HepG2 (cell line): ENCODE results near the gene CBX7. TPM values are rescaled to one million over a fixed set of nuclear protein-coding genes. Genes with fewer than 3 reads are reported as not detected.

Source experiments
- ATAC-seq: fragments of 200-7000 bp; cut with Tn5 transposase; 3 replicates; pipeline ENCODE4 v1.9.1; 2020; ENCODE audit warnings: mild to moderate bottlenecking, moderate library complexity
- BruUV-seq: library from RNA; stranded (reverse); fragments of 400-500 nt; replicated peaks from 2 replicates; lab custom pipeline; 2021; lab: Mats Ljungman, UMichigan
- CTCF ChIA-PET: fragments of 300-600 bp; formaldehyde crosslinking; extraction: SDS; loops from one replicate; lab custom pipeline; 2021; ENCODE audit warnings: low total read pairs, inconsistent platforms, low intra/inter-chr PET ratio; lab: Yijun Ruan, JAX
- POLR2A ChIA-PET: fragments of 350-600 bp; sonication (Branson Sonifier 250); formaldehyde crosslinking; loops from one replicate; lab custom pipeline; 2020; ENCODE audit warnings: antibody characterized with exemption, inconsistent platforms; lab: Yijun Ruan, JAX
- DNase-seq: peaks from one replicate; pipeline ENCODE4 v3.0.0-alpha.2; 2015; ENCODE audit warnings: low spot score
- FAIRE-seq: peaks from 3 replicates; lab custom pipeline; 2011; peaks lifted over from hg19 to GRCh38; lab: Jason Lieb, UNC
- H2AFZ ChIP-seq: one replicate; pipeline ENCODE4 v1.6.1; 2011; ENCODE audit warnings: low read length, inconsistent platforms
- H3K27ac ChIP-seq: fragments of 300-600 bp; 3 replicates; pipeline ENCODE4 v1.8.0; 2011; ENCODE audit warnings: mixed run types, mild to moderate bottlenecking, mixed read lengths, low read length, inconsistent platforms; ENCODE audit not compliant: insufficient read depth; ENCODE audit errors: extremely low read length
- H3K27me3 ChIP-seq, 2 experiments: fragments of 200-600 bp in 1 of 2; 2 replicates in 1 of 2; 3 replicates in 1 of 2; pipeline versions ENCODE4 v1.6.0 to v1.8.0; 2011; ENCODE audit warnings: low read length in 2 of 2, mild to moderate bottlenecking in 2 of 2, moderate library complexity in 2 of 2, inconsistent platforms in 1 of 2; ENCODE audit not compliant: insufficient read depth in 2 of 2, control insufficient read depth in 1 of 2
- H3K36me3 ChIP-seq, 2 experiments: fragments of 200-600 bp in 1 of 2; replicated peaks in 1 of 2; 2 replicates in 1 of 2; 3 replicates in 1 of 2; pipeline versions ENCODE4 v1.5.1 to v1.8.0; 2011; ENCODE audit warnings: low read length in 2 of 2, inconsistent platforms in 1 of 2; ENCODE audit not compliant: insufficient read depth in 2 of 2, control insufficient read depth in 1 of 2
- H3K4me1 ChIP-seq: 2 replicates; pipeline ENCODE4 v1.5.1; 2012; ENCODE audit warnings: low read length, inconsistent platforms; ENCODE audit not compliant: insufficient read depth
- H3K4me2 ChIP-seq: 2 replicates; pipeline ENCODE4 v1.6.0; 2011; ENCODE audit warnings: low read depth, low read length, inconsistent platforms
- H3K4me3 ChIP-seq, 3 experiments: fragments of 200-600 bp in 1 of 3; sonication (generic), shearing (Covaris generic) in 1 of 3; replicated peaks in 1 of 3; 2 replicates each; pipeline ENCODE4 v1.5.1; 2011 to 2016; ENCODE audit warnings: low read length in 3 of 3, inconsistent platforms in 2 of 3, low read depth in 2 of 3, mild to moderate bottlenecking in 2 of 3, control low read depth in 1 of 3, mixed read lengths in 1 of 3; ENCODE audit not compliant: insufficient read depth in 1 of 3
- H3K79me2 ChIP-seq: one replicate; pipeline ENCODE4 v1.6.1; 2011; ENCODE audit warnings: low read length, inconsistent platforms; ENCODE audit not compliant: insufficient read depth
- H3K9ac ChIP-seq: 2 replicates; pipeline ENCODE4 v1.6.0; 2011; ENCODE audit warnings: mild to moderate bottlenecking, low read depth, low read length, inconsistent platforms; ENCODE audit not compliant: insufficient read depth
- H3K9me3 ChIP-seq: 2 replicates; pipeline ENCODE4 v1.5.1; 2012; ENCODE audit warnings: mild to moderate bottlenecking, low read length
- H4K20me1 ChIP-seq: 2 replicates; pipeline ENCODE4 v1.6.0; 2011; ENCODE audit warnings: inconsistent platforms, mild to moderate bottlenecking, low read length, moderate library complexity; ENCODE audit not compliant: insufficient read depth
- ATF3 ChIP-seq: sonication (generic); formaldehyde crosslinking; IDR thresholded peaks from 2 replicates; pipeline ENCODE4 v1.4.0; 2020; ENCODE audit warnings: missing genetic modification reagents
- BCLAF1 ChIP-seq: fragments of 450-650 bp; IDR thresholded peaks from 2 replicates; pipeline ENCODE4 v1.6.1; 2017; ENCODE audit warnings: mild to moderate bottlenecking
- CREB3 ChIP-seq: sonication (generic); formaldehyde crosslinking; IDR thresholded peaks from 2 replicates; pipeline ENCODE4 v1.5.0; 2020; ENCODE audit warnings: missing genetic modification reagents
- E2F2 ChIP-seq: sonication (generic); formaldehyde crosslinking; IDR thresholded peaks from 2 replicates; pipeline ENCODE4 v1.4.0; 2020; ENCODE audit warnings: missing genetic modification reagents, borderline replicate concordance
- HES4 ChIP-seq: sonication (generic); formaldehyde crosslinking; IDR thresholded peaks from 2 replicates; pipeline ENCODE4 v1.9.0; 2021; ENCODE audit warnings: mild to moderate bottlenecking, missing genetic modification reagents, borderline replicate concordance
- HMGXB3 ChIP-seq: sonication (generic); formaldehyde crosslinking; IDR thresholded peaks from 2 replicates; pipeline ENCODE4 v1.4.0; 2020; ENCODE audit warnings: missing genetic modification reagents, borderline replicate concordance
- KDM4B ChIP-seq: sonication (generic); formaldehyde crosslinking; IDR thresholded peaks from 2 replicates; pipeline ENCODE4 v1.4.0; 2020; ENCODE audit warnings: missing genetic modification reagents
- KLF11 ChIP-seq: IDR thresholded peaks from 2 replicates; pipeline ENCODE4 v1.6.1; 2016; ENCODE audit warnings: missing compliant biosample characterization
- RAD21 ChIP-seq: fragments of 450-650 bp; formaldehyde crosslinking; IDR thresholded peaks from 2 replicates; pipeline ENCODE4 v1.5.0; 2020; ENCODE audit warnings: mild to moderate bottlenecking
- SYNCRIP ChIP-seq: fragments of 200-400 bp; formaldehyde crosslinking; IDR thresholded peaks from 2 replicates; pipeline ENCODE4 v1.6.1; 2018; ENCODE audit warnings: mild to moderate bottlenecking, low read depth, low read length; ENCODE audit not compliant: insufficient read depth
- THAP8 ChIP-seq: sonication (generic); formaldehyde crosslinking; IDR thresholded peaks from 2 replicates; pipeline ENCODE4 v1.5.1; 2020; ENCODE audit warnings: missing genetic modification reagents, mild to moderate bottlenecking, borderline replicate concordance
- ZMYM4 ChIP-seq: sonication (generic); formaldehyde crosslinking; IDR thresholded peaks from 2 replicates; pipeline ENCODE4 v1.8.1; 2023; ENCODE audit warnings: mild to moderate bottlenecking, missing genetic modification reagents
- ZNF292 ChIP-seq: sonication (generic); formaldehyde crosslinking; IDR thresholded peaks from 2 replicates; pipeline ENCODE4 v1.8.1; 2022; ENCODE audit warnings: mild to moderate bottlenecking, low read depth, missing genetic modification reagents, borderline replicate concordance
- WGBS: methylation state at CpG from one replicate; pipeline ENCODE4 v1.1.6; 2017; ENCODE audit warnings: low lambda C conversion rate; 5-methylcytosine and 5-hydroxymethylcytosine counted together
- in situ Hi-C: cut with HindIII; loops from 2 replicates; pipeline ENCODE4 v1.10.0; 2017; ENCODE audit warnings: low pct_unique_long_range_greater_than_20kb; ENCODE audit not compliant: extremely low pct_ligation_motif_present
- intact Hi-C: fragments of 100-400 bp; cut with micrococcal nuclease; formaldehyde crosslinking; loops from one replicate; pipeline ENCODE4 v1.10.0; 2022; ENCODE audit not compliant: unreplicated experiment
- polyA plus RNA-seq, 8 experiments: library from polyadenylated mRNA; depleted of rRNA in 3 of 8; stranded (reverse) in 7 of 8; unstranded in 1 of 8; fragments of >200 nt; fragmentation: Illumina TruSeq in 4 of 8; extraction: Trizol in 4 of 8; gene quantifications; 2 replicates each; pipeline versions ENCODE4 v1.2.1 to v1.2.3, GENCODE V29; 2011 to 2016; ENCODE audit warnings: low read depth in 4 of 8, missing spikeins in 1 of 8, mixed read lengths in 1 of 8; ENCODE audit not compliant: insufficient read depth in 1 of 8
- total RNA-seq, 5 experiments: library from RNA; depleted of rRNA; stranded (reverse); fragments of >200 nt; fragmentation: Illumina TruSeq; extraction: Trizol; gene quantifications; 2 replicates each; pipeline ENCODE4 v1.2.3, GENCODE V29; 2016; ENCODE audit warnings: low read depth in 1 of 5

Gene CBX7
- total and polyA plus RNA-seq, 2 of the 13 experiments (the other 11 are each of a cell fraction or from before 2014, with no cell fraction given): 0.35 to 4.9 TPM

GRCh38 chr22:39129081-39129480 is 23.4 kb downstream of the CBX7 start:
- Histone ChIP-seq H3K27ac (no peak overlapping the region), H2AFZ (no peak overlapping the region), H3K79me2 (no peaks in the 10 kb centered on the region), H3K27me3 (0 out of 5 replicates have a peak, but pooled peaks cover 0 to 2% of the 10 kb centered on the region in 2 experiments), H3K36me3 (no peaks in the 10 kb centered on the region), H3K4me1 (peaks cover 39% of the 10 kb centered on the region), H3K9ac (no peak overlapping the region), H3K4me2 (peak overlapping the region; percentile 28), H4K20me1 (no peaks in the 10 kb centered on the region), H3K4me3 (no peak overlapping the region), H3K9me3 (no peaks in the 10 kb centered on the region)
- BruUV-seq: no TSS peak
- CTCF ChIA-PET: no interaction called here
- 19% methylated on average over 4 of the region's 4 CpGs for WGBS
- in situ Hi-C loops: loop anchor here (10.0 kb wide), 1 partner anchor 254 kb away; the partner anchor contains the start of gene CBX6
- DNase-seq (peak; percentile 38), ATAC-seq (no peak), FAIRE-seq (no peak)
- intact Hi-C loops: no loop called here
- POLR2A ChIA-PET: no interaction called here
- TF ChIP-seq KLF11 (CRISPR knock-in tag): no peak
- TF ChIP-seq HES4 (CRISPR knock-in tag): no peak
- no peak for TF ChIP-seq HMGXB3 (CRISPR knock-in tag)
- 0 out of 2 replicates have a peak, but pooled peaks have one; percentile 20 for TF ChIP-seq ZMYM4 (CRISPR knock-in tag)
- no peak for TF ChIP-seq THAP8 (CRISPR knock-in tag)
- TF ChIP-seq BCLAF1: no peak
- no peak for TF ChIP-seq SYNCRIP
- no peak for TF ChIP-seq CREB3 (CRISPR knock-in tag)
- no peak for TF ChIP-seq ATF3 (CRISPR knock-in tag)
- no peak for TF ChIP-seq ZNF292 (CRISPR knock-in tag)
- no peak for TF ChIP-seq RAD21
- TF ChIP-seq E2F2 (CRISPR knock-in tag): no peak
- no peak for TF ChIP-seq KDM4B (CRISPR knock-in tag)
